Bronchial epithelial cell (primary cell): ENCODE measurements around the gene ANKS1A. TPM values are rescaled to one million over a fixed set of nuclear protein-coding genes. Genes with fewer than 3 reads are reported as not detected.

ENCODE experiments used
- DNase-seq: peaks from one replicate; pipeline ENCODE4 v3.0.0-alpha.2; 2010; ENCODE audit warnings: low read depth
- FAIRE-seq: peaks from 2 replicates; lab custom pipeline; 2011; peaks lifted over from hg19 to GRCh38; lab: Jason Lieb, UNC
- H3K27me3 ChIP-seq: 2 replicates; pipeline ENCODE4 v1.5.1; 2011; ENCODE audit warnings: low read length; ENCODE audit not compliant: control insufficient read depth, insufficient read depth
- H3K36me3 ChIP-seq: 2 replicates; pipeline ENCODE4 v1.5.1; 2011; ENCODE audit warnings: low read length; ENCODE audit not compliant: control insufficient read depth, insufficient read depth
- H3K4me3 ChIP-seq: 2 replicates; pipeline ENCODE4 v1.5.1; 2011; ENCODE audit warnings: mild to moderate bottlenecking, low read depth, low read length, control low read depth
- total RNA-seq: library from RNA; depleted of rRNA; stranded (reverse); fragments of >200 nt; gene quantifications from 2 replicates; pipeline ENCODE4 v1.2.1, GENCODE V29; 2014
- TF ChIP-seq, protein P1 (sequence below): IDR thresholded peaks from 2 replicates; pipeline ENCODE4 v1.5.1; 2011; ENCODE audit warnings: mild to moderate bottlenecking, moderate library complexity, low read length, control low read depth, inconsistent platforms; ENCODE audit not compliant: insufficient read depth, severe bottlenecking

ANKS1A gene
- total RNA-seq, 1 donor from 2014 or later = 9.5 TPM

DNA sequence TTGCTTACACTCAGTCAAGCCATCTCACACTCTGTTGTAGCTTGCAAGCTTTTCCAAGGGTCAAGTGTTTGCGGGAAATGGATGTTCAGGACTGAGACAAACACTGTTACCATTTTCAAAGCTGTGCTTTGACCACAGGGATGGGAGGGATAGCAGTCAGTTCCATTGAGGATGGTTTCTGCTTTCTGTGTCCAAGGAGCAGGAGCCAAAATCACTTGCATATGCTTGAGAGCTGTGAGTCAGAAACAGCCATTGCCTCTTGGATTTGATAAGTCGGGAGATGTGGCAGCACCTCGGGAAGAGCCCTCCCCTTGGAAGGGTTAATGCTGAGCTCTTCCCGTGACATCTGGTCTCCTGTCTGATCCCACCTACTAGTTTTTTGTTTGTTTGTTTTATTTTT, 166.8 kb downstream of the ANKS1A start:
- TF ChIP-seq, protein P1, sequence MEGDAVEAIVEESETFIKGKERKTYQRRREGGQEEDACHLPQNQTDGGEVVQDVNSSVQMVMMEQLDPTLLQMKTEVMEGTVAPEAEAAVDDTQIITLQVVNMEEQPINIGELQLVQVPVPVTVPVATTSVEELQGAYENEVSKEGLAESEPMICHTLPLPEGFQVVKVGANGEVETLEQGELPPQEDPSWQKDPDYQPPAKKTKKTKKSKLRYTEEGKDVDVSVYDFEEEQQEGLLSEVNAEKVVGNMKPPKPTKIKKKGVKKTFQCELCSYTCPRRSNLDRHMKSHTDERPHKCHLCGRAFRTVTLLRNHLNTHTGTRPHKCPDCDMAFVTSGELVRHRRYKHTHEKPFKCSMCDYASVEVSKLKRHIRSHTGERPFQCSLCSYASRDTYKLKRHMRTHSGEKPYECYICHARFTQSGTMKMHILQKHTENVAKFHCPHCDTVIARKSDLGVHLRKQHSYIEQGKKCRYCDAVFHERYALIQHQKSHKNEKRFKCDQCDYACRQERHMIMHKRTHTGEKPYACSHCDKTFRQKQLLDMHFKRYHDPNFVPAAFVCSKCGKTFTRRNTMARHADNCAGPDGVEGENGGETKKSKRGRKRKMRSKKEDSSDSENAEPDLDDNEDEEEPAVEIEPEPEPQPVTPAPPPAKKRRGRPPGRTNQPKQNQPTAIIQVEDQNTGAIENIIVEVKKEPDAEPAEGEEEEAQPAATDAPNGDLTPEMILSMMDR = no peak
- Histone ChIP-seq H3K36me3 (peaks cover 1% of the 10 kb centered on the region), H3K27me3 (no peaks in the 10 kb centered on the region), H3K4me3 (no peak overlapping the region)
- DNase-seq = no peak
- FAIRE-seq = peak; percentile 79

DNA sequence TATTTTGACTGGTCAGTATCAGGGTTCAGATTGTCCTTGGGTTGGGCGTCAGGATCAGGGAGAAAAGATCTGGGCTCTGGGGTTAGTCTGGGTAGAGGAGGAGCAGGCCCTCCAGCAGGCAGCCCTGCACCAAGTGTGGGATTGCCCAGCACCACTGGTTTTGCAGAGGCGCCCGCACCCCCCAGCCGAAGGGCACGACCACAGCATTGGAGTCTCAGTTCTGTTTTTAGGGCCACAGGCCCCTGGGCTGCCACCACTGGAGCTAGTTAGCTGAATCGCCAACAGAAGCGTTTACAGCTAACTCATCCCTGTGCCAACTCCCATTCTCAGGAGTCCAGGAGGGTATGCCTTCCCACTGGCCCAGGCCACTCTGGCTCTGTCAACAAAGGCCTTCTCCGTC, 167.9 kb downstream of the ANKS1A start:
- Histone ChIP-seq H3K27me3 (no peaks in the 10 kb centered on the region), H3K36me3 (peaks cover 5% of the 10 kb centered on the region), H3K4me3 (no peak overlapping the region)
- FAIRE-seq = no peak
- no peak for DNase-seq
- TF ChIP-seq, protein P1 = no peak

DNA sequence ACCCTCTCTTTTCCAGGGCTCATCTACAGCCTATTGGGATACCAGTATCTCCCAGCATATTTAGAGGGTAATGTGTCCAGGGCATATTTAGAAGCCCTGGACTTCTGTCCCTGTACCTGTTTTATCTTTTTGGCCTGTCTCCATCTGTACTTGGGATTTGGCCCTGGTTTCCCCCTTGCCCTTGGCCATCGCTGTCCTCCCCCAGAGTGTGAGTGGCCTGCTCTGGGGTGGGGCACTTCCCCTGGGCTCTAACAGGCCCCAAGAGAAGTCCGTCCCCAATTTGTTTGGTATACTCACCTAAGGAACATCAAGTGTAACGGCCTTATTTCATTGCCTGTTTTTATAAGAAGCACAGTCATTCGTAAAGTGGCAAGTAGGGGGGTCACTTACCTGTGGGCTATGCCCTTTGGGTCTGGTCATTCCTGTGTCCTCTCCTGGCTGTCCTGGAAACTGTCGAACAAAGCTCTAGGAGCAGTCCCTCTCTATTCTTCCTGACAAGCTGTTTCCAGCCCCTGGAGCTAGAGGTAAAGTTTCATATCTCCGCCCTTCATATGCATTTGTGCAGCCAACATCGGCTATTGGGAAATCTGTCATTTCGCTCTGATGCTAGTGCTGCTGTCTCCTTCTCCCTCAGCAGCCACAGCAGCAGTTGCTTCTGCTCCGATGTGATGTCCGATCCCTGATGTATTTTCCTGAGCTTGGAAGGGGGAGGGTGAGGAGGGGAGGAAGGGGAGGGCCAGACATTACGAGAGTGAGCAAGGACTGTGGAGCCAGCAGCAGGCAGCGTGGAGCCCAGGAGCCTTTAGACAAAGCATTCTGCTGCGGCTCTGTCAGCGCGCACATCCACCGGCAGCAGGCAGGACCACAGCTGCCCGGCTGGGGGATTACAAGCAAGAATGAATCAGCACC, 168.6 kb downstream of the ANKS1A start:
- Histone ChIP-seq H3K36me3 (peaks cover 6% of the 10 kb centered on the region), H3K4me3 (no peak overlapping the region), H3K27me3 (no peaks in the 10 kb centered on the region)
- TF ChIP-seq, protein P1 = no peak
- FAIRE-seq (peak; percentile 13), DNase-seq (no peak)

DNA sequence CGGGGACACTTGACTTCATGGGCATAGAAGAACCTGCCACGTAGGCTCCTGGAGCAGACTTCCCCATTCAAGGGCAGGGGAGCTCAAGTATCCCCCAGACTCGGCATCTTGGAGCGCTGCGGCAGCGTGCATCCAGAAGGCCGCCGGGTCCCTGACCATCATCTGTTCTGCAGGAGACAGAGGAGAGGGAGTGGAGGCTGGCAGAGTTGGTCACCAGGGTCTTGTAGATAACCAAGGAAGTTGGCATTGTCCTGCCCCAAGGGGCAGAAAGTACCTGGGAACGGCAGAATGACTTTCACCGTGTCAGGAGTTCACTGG, 169.3 kb downstream of the ANKS1A start:
- Histone ChIP-seq H3K36me3 (peaks cover 6% of the 10 kb centered on the region), H3K4me3 (no peak overlapping the region), H3K27me3 (no peaks in the 10 kb centered on the region)
- TF ChIP-seq, protein P1 = no peak
- DNase-seq (no peak), FAIRE-seq (no peak)

DNA sequence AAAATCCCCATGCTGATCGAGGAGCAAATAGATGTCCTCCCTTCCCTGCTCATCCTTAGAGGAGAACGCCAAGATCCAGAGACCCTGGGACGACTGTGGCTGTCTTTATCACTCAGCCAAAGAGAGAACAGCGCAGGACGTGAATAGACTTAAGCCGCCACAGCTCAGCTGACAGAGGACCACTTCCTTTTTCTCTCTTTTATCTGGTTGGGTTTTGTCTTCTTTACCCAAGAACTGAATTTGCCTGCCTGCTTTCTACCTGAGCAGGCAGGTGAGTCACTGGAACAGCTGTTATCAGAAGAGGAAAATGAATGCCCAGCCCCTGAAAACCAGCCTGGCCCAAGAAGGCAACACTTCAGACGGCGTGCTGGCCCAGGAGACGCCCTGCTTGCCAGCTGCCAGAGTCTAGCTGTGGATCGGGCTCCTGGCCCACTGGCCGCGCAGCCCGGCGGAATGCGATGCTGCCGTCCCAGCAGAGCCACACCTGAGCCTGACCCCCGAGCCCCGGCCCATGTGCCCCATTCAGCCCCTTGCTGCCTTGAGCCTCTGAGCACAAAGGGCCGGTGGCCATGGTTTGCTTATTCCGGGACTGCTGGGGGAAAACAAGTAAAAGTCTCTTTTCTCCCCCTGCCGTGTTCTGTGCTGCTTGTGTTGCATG, 169.9 kb downstream of the ANKS1A start:
- FAIRE-seq (peak; percentile 18), DNase-seq (no peak)
- TF ChIP-seq, protein P1 = no peak
- Histone ChIP-seq H3K4me3 (no peak overlapping the region), H3K27me3 (no peaks in the 10 kb centered on the region), H3K36me3 (peaks cover 7% of the 10 kb centered on the region)
